H1 (cell line): ENCODE measurements around the gene ST6GALNAC2. TPM values are rescaled to one million over a fixed set of nuclear protein-coding genes. Genes with fewer than 3 reads are reported as not detected.

Source experiments
- CTCF ChIA-PET: fragments of 300-600 bp; sonication (Branson Sonifier 250); formaldehyde crosslinking; loops from one replicate; lab custom pipeline; 2021; ENCODE audit not compliant: partially characterized antibody; lab: Charles Lee
- POLR2A ChIA-PET: fragments of 300-600 bp; sonication (Branson Sonifier 250); formaldehyde crosslinking; loops from one replicate; lab custom pipeline; 2021; ENCODE audit warnings: inconsistent platforms; ENCODE audit not compliant: partially characterized antibody; lab: Charles Lee
- DNase-seq, 2 experiments: peaks; one replicate each; pipeline versions ENCODE4 v3.0.0 to v3.0.0-alpha.2; 2010 to 2022; ENCODE audit warnings: low spot score in 2 of 2, low read depth in 1 of 2, mixed read lengths in 1 of 2
- FAIRE-seq: peaks from 2 replicates; lab custom pipeline; 2011; peaks lifted over from hg19 to GRCh38; lab: Jason Lieb, UNC
- H2AFZ ChIP-seq: 2 replicates; pipeline ENCODE4 v1.8.1; 2012; ENCODE audit warnings: low read length, inconsistent platforms
- H2AK5ac ChIP-seq: 2 replicates; pipeline ENCODE4 v1.6.1; 2013; ENCODE audit warnings: low read depth, low read length
- H2BK120ac ChIP-seq: replicated peaks from 2 replicates; pipeline ENCODE3; 2013; ENCODE audit warnings: low read depth, low read length, inconsistent platforms
- H2BK12ac ChIP-seq: 2 replicates; pipeline ENCODE4 v1.6.1; 2013; ENCODE audit warnings: low read depth, low read length
- H2BK15ac ChIP-seq: 2 replicates; pipeline ENCODE4 v1.6.1; 2013; ENCODE audit warnings: low read length
- H2BK20ac ChIP-seq: 2 replicates; pipeline ENCODE4 v1.6.1; 2013; ENCODE audit warnings: low read length
- H2BK5ac ChIP-seq: 2 replicates; pipeline ENCODE4 v1.6.1; 2013; ENCODE audit warnings: low read depth, low read length
- H3K14ac ChIP-seq: 2 replicates; pipeline ENCODE4 v1.6.1; 2013; ENCODE audit warnings: inconsistent platforms; ENCODE audit not compliant: insufficient read length
- H3K18ac ChIP-seq: 2 replicates; pipeline ENCODE4 v1.6.1; 2013; ENCODE audit warnings: low read length; ENCODE audit errors: extremely low read depth
- H3K23ac ChIP-seq: 2 replicates; pipeline ENCODE4 v1.6.1; 2013; ENCODE audit warnings: inconsistent platforms; ENCODE audit not compliant: insufficient read length
- H3K23me2 ChIP-seq: 2 replicates; pipeline ENCODE4 v1.6.1; 2013; ENCODE audit warnings: low read depth, low read length
- H3K27ac ChIP-seq: 2 replicates; pipeline ENCODE4 v1.6.1; 2011; ENCODE audit warnings: low read depth, low read length, inconsistent platforms
- H3K27me3 ChIP-seq, 4 experiments: replicated peaks in 1 of 4; 1 replicate in 1 of 4; 2 replicates in 3 of 4; pipeline versions ENCODE4 v1.6.1 to v1.8.1; 2011 to 2013; ENCODE audit warnings: low read length in 3 of 4, mild to moderate bottlenecking in 3 of 4, inconsistent platforms in 2 of 4, mixed read lengths in 2 of 4, moderate library complexity in 1 of 4; ENCODE audit not compliant: control insufficient read depth in 3 of 4, insufficient read depth in 3 of 4; ENCODE audit errors: extremely low read depth in 1 of 4
- H3K36me3 ChIP-seq, 4 experiments: 2 replicates each; pipeline versions ENCODE4 v1.6.1 to v1.8.1; 2011 to 2013; ENCODE audit warnings: mild to moderate bottlenecking in 4 of 4, low read length in 3 of 4, moderate library complexity in 2 of 4, control low read depth in 1 of 4, inconsistent platforms in 1 of 4; ENCODE audit not compliant: insufficient read depth in 4 of 4, control insufficient read depth in 2 of 4
- H3K4ac ChIP-seq: replicated peaks from 2 replicates; pipeline ENCODE3; 2013; ENCODE audit warnings: low read length, low read depth, mixed read lengths, inconsistent platforms; ENCODE audit not compliant: insufficient read length
- H3K4me1 ChIP-seq, 4 experiments: replicated peaks in 1 of 4; 1 replicate in 1 of 4; 2 replicates in 3 of 4; pipeline versions ENCODE4 v1.6.1 to v1.8.1; 2011 to 2013; ENCODE audit warnings: low read length in 3 of 4, inconsistent platforms in 2 of 4, mixed read lengths in 1 of 4; ENCODE audit not compliant: insufficient read depth in 4 of 4, control insufficient read depth in 3 of 4
- H3K4me2 ChIP-seq, 2 experiments: 2 replicates each; pipeline versions ENCODE4 v1.6.1 to v1.8.1; 2011 to 2013; ENCODE audit warnings: low read depth in 2 of 2, low read length in 2 of 2, control low read depth in 1 of 2, inconsistent platforms in 1 of 2, mild to moderate bottlenecking in 1 of 2; ENCODE audit not compliant: insufficient read depth in 1 of 2
- H3K4me3 ChIP-seq, 4 experiments: fragments of 200-600, 300-600 bp in 1 of 4; sonication (generic), shearing (Covaris generic), sonication (Bioruptor Twin) in 1 of 4; 2 replicates each; pipeline versions ENCODE4 v1.5.1 to v1.8.1; 2011 to 2016; ENCODE audit warnings: low read length in 4 of 4, low read depth in 3 of 4, control low read depth in 2 of 4, inconsistent platforms in 2 of 4, mild to moderate bottlenecking in 2 of 4, mixed read lengths in 1 of 4, moderate library complexity in 1 of 4; ENCODE audit not compliant: insufficient read depth in 2 of 4; ENCODE audit errors: extremely low read depth in 1 of 4
- H3K56ac ChIP-seq: replicated peaks from 2 replicates; pipeline ENCODE3; 2013; ENCODE audit warnings: low read depth, mild to moderate bottlenecking, mixed read lengths, low read length, inconsistent platforms; ENCODE audit not compliant: insufficient read length
- H3K79me1 ChIP-seq: 2 replicates; pipeline ENCODE4 v1.6.1; 2013; ENCODE audit warnings: low read depth, low read length, control low read depth
- H3K79me2 ChIP-seq, 2 experiments: 2 replicates each; pipeline versions ENCODE4 v1.6.1 to v1.8.1; 2012 to 2013; ENCODE audit warnings: low read length in 2 of 2, mild to moderate bottlenecking in 2 of 2, inconsistent platforms in 1 of 2; ENCODE audit not compliant: insufficient read depth in 2 of 2, control insufficient read depth in 1 of 2
- H3K9ac ChIP-seq, 4 experiments: replicated peaks in 1 of 4; 1 replicate in 1 of 4; 2 replicates in 3 of 4; pipeline versions ENCODE4 v1.6.1 to v1.8.1; 2011 to 2013; ENCODE audit warnings: low read depth in 3 of 4, low read length in 3 of 4, control low read depth in 2 of 4, mild to moderate bottlenecking in 2 of 4, moderate library complexity in 2 of 4, inconsistent platforms in 1 of 4; ENCODE audit errors: extremely low read depth in 1 of 4
- H3K9me3 ChIP-seq, 2 experiments: 2 replicates each; pipeline versions ENCODE4 v1.6.1 to v1.8.1; 2012 to 2013; ENCODE audit warnings: mild to moderate bottlenecking in 2 of 2, moderate library complexity in 2 of 2, control low read depth in 1 of 2, inconsistent platforms in 1 of 2, low read depth in 1 of 2, low read length in 1 of 2, mixed read lengths in 1 of 2; ENCODE audit not compliant: insufficient read depth in 2 of 2
- H4K20me1 ChIP-seq, 2 experiments: replicated peaks in 1 of 2; 2 replicates each; pipeline versions ENCODE3 to v1.8.1; 2011 to 2013; ENCODE audit warnings: inconsistent platforms in 2 of 2, low read length in 2 of 2, mild to moderate bottlenecking in 1 of 2; ENCODE audit not compliant: insufficient read depth in 2 of 2, control insufficient read depth in 1 of 2
- H4K5ac ChIP-seq: 2 replicates; pipeline ENCODE4 v1.6.1; 2013; ENCODE audit warnings: low read length, low read depth, mixed read lengths, inconsistent platforms; ENCODE audit not compliant: insufficient read length
- H4K8ac ChIP-seq: 2 replicates; pipeline ENCODE4 v1.8.0; 2013; ENCODE audit warnings: mild to moderate bottlenecking, moderate library complexity, low read length, inconsistent platforms; ENCODE audit not compliant: insufficient read depth; ENCODE audit errors: extremely low read depth
- H4K91ac ChIP-seq: replicated peaks from 2 replicates; pipeline ENCODE3; 2013; ENCODE audit warnings: low read length, mixed read lengths, inconsistent platforms; ENCODE audit not compliant: insufficient read length
- HDAC2 ChIP-seq, 2 experiments: fragments of 300-600 bp in 1 of 2; sonication (generic) in 1 of 2; IDR thresholded peaks; 2 replicates each; pipeline ENCODE4 v1.6.1; 2011 to 2012; ENCODE audit warnings: low read depth in 2 of 2, low read length in 2 of 2, mild to moderate bottlenecking in 2 of 2, moderate library complexity in 2 of 2, borderline replicate concordance in 1 of 2, inconsistent platforms in 1 of 2
- JUND ChIP-seq: IDR thresholded peaks from 2 replicates; pipeline ENCODE4 v1.6.1; 2011; ENCODE audit warnings: mild to moderate bottlenecking, improper control_type of control experiment, low read length
- KDM1A ChIP-seq: fragments of 200-600, 300-600 bp; sonication (generic); IDR thresholded peaks from 2 replicates; pipeline ENCODE4 v1.7.1; 2016; ENCODE audit warnings: mild to moderate bottlenecking, low read length, borderline replicate concordance
- KDM5A ChIP-seq: fragments of 200-600 bp; IDR thresholded peaks from 2 replicates; pipeline ENCODE4 v1.7.1; 2012; ENCODE audit warnings: mild to moderate bottlenecking, low read length, inconsistent platforms, mixed read lengths
- POU5F1 ChIP-seq: IDR thresholded peaks from 2 replicates; pipeline ENCODE4 v1.6.1; 2011; ENCODE audit warnings: low read depth, mild to moderate bottlenecking, low read length, moderate library complexity
- SIN3A ChIP-seq, 2 experiments: IDR thresholded peaks in 1 of 2; conservative IDR thresholded peaks in 1 of 2; 2 replicates each; pipeline ENCODE4 v1.6.1; 2011 to 2012; ENCODE audit warnings: low read length in 2 of 2, improper control_type of control experiment in 1 of 2, low read depth in 1 of 2, mild to moderate bottlenecking in 1 of 2
- SIX5 ChIP-seq: IDR thresholded peaks from 2 replicates; pipeline ENCODE4 v1.6.1; 2011; ENCODE audit warnings: mild to moderate bottlenecking, low read depth, low read length
- TBP ChIP-seq: IDR thresholded peaks from 2 replicates; pipeline ENCODE4 v1.6.1; 2011; ENCODE audit warnings: low read depth, low read length, improper control_type of control experiment
- TEAD4 ChIP-seq: IDR thresholded peaks from 2 replicates; pipeline ENCODE4 v1.6.1; 2012; ENCODE audit warnings: low read depth, low read length, inconsistent platforms, mixed read lengths
- WGBS, 2 experiments: shearing (Covaris generic) in 1 of 2; methylation state at CpG; one replicate each; pipeline versions ENCODE4 v1.1.6 to v1.1.7; 2013 to 2015; ENCODE audit warnings: low lambda C conversion rate in 2 of 2, mixed read lengths in 2 of 2, inconsistent platforms in 1 of 2, low coverage in 1 of 2, missing lambda C conversion rate in 1 of 2; ENCODE audit not compliant: insufficient replicate concordance in 2 of 2, insufficient coverage in 1 of 2, insufficient read length in 1 of 2; ENCODE audit errors: extremely low coverage in 1 of 2, missing lambda C conversion rate in 1 of 2; 5-methylcytosine and 5-hydroxymethylcytosine counted together
- polyA plus RNA-seq, 7 experiments: library from polyadenylated mRNA; depleted of rRNA in 3 of 7; stranded (reverse) in 5 of 7; unstranded in 2 of 7; fragments of >200 nt in 5 of 7; fragments of 200-250 nt in 2 of 7; gene quantifications; 1 replicate in 5 of 7; 2 replicates in 1 of 7; 4 replicates in 1 of 7; pipeline versions ENCODE4 v1.2.1 to v1.2.3, GENCODE V29; 2011 to 2013; ENCODE audit warnings: missing spikeins in 2 of 7, mixed read lengths in 2 of 7
- total RNA-seq: library from RNA; stranded (reverse); fragmentation: NEBNext Ultra II Directional; extraction: Animal tissue kit (Norgen Biotek cat#: 25700); gene quantifications from 2 replicates; pipeline ENCODE4 v1.2.1, GENCODE V29; 2021

Gene ST6GALNAC2
- total and polyA plus RNA-seq, 2 of the 8 experiments (the other 6 are each of a cell fraction or from before 2014, with no cell fraction given) = 0.09 TPM; not detected in 1

DNA sequence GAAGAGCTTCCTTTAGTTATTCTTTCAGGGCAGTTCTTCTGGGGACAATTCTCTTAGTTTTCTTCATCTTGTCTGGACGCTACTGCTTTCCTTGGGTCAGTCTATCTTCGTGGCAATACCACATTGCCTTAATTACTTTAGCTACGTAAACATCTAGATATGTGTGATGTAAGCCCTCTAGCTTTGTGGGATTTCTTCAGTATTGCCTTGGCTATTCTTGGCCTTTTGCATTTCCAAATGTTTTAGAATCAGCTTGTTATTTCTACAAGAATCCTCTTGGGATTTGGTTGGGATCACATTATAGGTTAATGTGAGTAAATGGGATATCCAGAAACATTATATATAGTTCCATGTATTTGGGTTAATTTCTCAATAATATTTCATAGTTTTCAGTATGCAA, 9.0 kb upstream of the ST6GALNAC2 start:
- DNase-seq (no peak), FAIRE-seq (no peak)
- TF ChIP-seq SIN3A (conservative IDR thresholded peaks at IDR 0.05 in 1 of 2, IDR thresholded peaks at IDR 0.05 in 1 of 2; ENCODE audit: low read depth in 1 of 2, low read length in 2 of 2) (no peak), KDM5A (no peak), KDM1A (no peak), HDAC2 (IDR thresholded peaks at IDR 0.05; ENCODE audit: borderline replicate concordance in 1 of 2, low read depth in 2 of 2, low read length in 2 of 2) (no peak), SIX5 (no peak), TEAD4 (no peak), JUND (no peak), TBP (no peak), POU5F1 (no peak)
- Histone ChIP-seq H3K14ac (no peak overlapping the region), H2AFZ (no peak overlapping the region), H3K27me3 (no peaks in the 10 kb centered on the region; a peak in 3 of 7 replicates), H2BK15ac (no peak overlapping the region), H3K4me1 (no peaks in the 10 kb centered on the region), H4K5ac (no peak overlapping the region), H3K23ac (no peak overlapping the region), H3K4ac (no peak overlapping the region), H3K9me3 (no peaks in the 10 kb centered on the region), H3K79me1 (no peaks in the 10 kb centered on the region), H4K91ac (no peak overlapping the region), H3K18ac (no peak overlapping the region), H3K4me2 (no peak overlapping the region), H4K8ac (no peak overlapping the region), H3K27ac (no peak overlapping the region), H3K56ac (no peak overlapping the region), H3K23me2 (no peaks in the 10 kb centered on the region), H2BK120ac (no peak overlapping the region), H3K79me2 (no peaks in the 10 kb centered on the region), H2AK5ac (no peak overlapping the region), H4K20me1 (no peaks in the 10 kb centered on the region), H2BK5ac (no peak overlapping the region), H2BK20ac (no peak overlapping the region), H3K9ac (no peak overlapping the region), H2BK12ac (no peak overlapping the region), H3K36me3 (no peaks in the 10 kb centered on the region), H3K4me3 (no peak overlapping the region)
- CTCF ChIA-PET = interaction anchor here (0.7 to 2.6 kb wide), 9 partner anchors 9 to 980 kb away, joined by 3 to 10 read pairs (median 5); no protein-coding TSS in a partner anchor
- WGBS, 2 experiments = 96% methylated on average over 3 of the region's 3 CpGs; no CpG with 5 or more reads in 1 of the 2 experiments
- POLR2A ChIA-PET = no interaction called here
